GM06990 (cell line): Measurements from ENCODE around the gene DHRS11.

Experiments used
- DNase-seq: peaks from one replicate; pipeline ENCODE4 v3.0.0-alpha.2; 2011; ENCODE audit not compliant: insufficient read length; ENCODE audit errors: extremely low read depth
- H3K27me3 ChIP-seq: replicated peaks from 2 replicates; pipeline ENCODE4 v1.6.0; 2011; ENCODE audit warnings: low read length; ENCODE audit not compliant: control insufficient read depth, insufficient read depth
- H3K36me3 ChIP-seq: 2 replicates; pipeline ENCODE4 v1.5.1; 2011; ENCODE audit warnings: low read length; ENCODE audit not compliant: control insufficient read depth, insufficient read depth
- H3K4me3 ChIP-seq: replicated peaks from 2 replicates; pipeline ENCODE4 v1.5.1; 2011; ENCODE audit warnings: low read depth, mild to moderate bottlenecking, control low read depth, low read length
- TF ChIP-seq, protein P1 (sequence below): IDR thresholded peaks from 2 replicates; pipeline ENCODE4 v1.5.1; 2011; ENCODE audit warnings: low read length, control low read depth, mild to moderate bottlenecking, inconsistent platforms; ENCODE audit not compliant: insufficient read depth, poor library complexity, severe bottlenecking

The DHRS11 gene

DNA sequence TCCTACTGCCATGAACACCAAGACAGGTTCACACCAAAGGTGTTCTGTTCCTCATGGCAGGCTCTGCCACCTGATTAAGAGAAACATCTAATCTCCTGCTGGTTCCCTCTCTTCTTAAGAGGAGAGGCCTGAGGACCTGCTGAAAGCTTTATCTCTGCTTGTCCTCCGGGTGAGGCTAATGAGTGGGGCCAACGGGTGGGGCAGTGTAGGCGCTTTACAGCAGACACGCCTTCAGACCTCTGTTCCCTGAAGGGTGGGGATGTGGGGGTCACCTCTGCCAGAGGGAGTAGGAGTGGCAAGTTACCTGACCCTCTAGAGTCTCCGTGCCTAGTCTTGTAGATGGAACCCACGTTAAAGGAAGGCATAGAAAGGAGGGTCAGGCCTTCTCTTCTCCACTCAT lies 5.5 kb downstream of the DHRS11 start:
- no peak for DNase-seq
- TF ChIP-seq, protein P1, sequence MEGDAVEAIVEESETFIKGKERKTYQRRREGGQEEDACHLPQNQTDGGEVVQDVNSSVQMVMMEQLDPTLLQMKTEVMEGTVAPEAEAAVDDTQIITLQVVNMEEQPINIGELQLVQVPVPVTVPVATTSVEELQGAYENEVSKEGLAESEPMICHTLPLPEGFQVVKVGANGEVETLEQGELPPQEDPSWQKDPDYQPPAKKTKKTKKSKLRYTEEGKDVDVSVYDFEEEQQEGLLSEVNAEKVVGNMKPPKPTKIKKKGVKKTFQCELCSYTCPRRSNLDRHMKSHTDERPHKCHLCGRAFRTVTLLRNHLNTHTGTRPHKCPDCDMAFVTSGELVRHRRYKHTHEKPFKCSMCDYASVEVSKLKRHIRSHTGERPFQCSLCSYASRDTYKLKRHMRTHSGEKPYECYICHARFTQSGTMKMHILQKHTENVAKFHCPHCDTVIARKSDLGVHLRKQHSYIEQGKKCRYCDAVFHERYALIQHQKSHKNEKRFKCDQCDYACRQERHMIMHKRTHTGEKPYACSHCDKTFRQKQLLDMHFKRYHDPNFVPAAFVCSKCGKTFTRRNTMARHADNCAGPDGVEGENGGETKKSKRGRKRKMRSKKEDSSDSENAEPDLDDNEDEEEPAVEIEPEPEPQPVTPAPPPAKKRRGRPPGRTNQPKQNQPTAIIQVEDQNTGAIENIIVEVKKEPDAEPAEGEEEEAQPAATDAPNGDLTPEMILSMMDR, result no peak
- Histone ChIP-seq H3K27me3 (no peaks in the 10 kb centered on the region), H3K4me3 (no peak overlapping the region), H3K36me3 (peaks cover 4% of the 10 kb centered on the region)

GRCh38 chr17:36597866-36598777 lies 6.4 kb downstream of the DHRS11 start:
- TF ChIP-seq, protein P1, result no peak
- Histone ChIP-seq H3K27me3 (no peaks in the 10 kb centered on the region), H3K36me3 (peaks cover 4% of the 10 kb centered on the region), H3K4me3 (no peak overlapping the region)
- DNase-seq, result no peak

GRCh38 chr17:36598951-36599401 lies 7.3 kb downstream of the DHRS11 start:
- Histone ChIP-seq H3K4me3 (no peak overlapping the region), H3K36me3 (peaks cover 5% of the 10 kb centered on the region), H3K27me3 (no peaks in the 10 kb centered on the region)
- no peak for DNase-seq
- TF ChIP-seq, protein P1, result no peak

DNA sequence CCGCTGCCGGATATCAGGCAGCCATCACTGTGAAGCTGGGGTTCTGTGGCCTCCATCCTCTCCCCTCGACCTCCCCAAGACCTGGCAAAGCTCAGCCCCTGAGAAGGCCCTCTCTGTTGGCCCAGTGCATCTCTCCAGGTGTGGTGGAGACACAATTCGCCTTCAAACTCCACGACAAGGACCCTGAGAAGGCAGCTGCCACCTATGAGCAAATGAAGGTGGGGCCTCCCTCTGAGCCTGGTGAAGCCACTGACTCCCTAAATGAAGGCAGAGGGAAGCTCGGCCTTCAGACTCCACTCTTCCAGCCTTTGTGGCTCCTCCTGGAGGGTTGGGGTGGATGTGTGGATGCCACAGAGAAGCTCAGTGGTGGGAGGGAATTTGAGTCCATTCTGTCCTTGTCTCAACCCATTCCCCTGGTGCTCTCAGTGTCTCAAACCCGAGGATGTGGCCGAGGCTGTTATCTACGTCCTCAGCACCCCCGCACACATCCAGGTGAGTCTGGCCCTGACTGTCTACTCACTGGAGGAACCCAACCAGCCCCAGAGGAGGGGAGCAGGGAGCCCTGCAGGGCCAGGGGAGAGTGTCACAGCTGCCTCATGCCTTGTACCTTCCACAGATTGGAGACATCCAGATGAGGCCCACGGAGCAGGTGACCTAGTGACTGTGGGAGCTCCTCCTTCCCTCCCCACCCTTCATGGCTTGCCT lies 8.0 kb downstream of the DHRS11 start:
- DNase-seq, result no peak
- TF ChIP-seq, protein P1, result no peak
- H3K4me3 ChIP-seq, result no peak overlapping the region
- no peaks in the 10 kb centered on the region for H3K27me3 ChIP-seq
- H3K36me3 ChIP-seq, result peaks cover 5% of the 10 kb centered on the region

GRCh38 chr17:36600465-36600864 lies 8.8 kb downstream of the DHRS11 start:
- H3K27me3 ChIP-seq, result no peaks in the 10 kb centered on the region
- peaks cover 3% of the 10 kb centered on the region; the same call in 1 of the 2 replicates for H3K36me3 ChIP-seq
- no peak for DNase-seq
- no peak overlapping the region; the same call in 1 of the 2 replicates for H3K4me3 ChIP-seq
- TF ChIP-seq, protein P1, result no peak
